Measurements from ENCODE around the gene BRD3OS.
A peak's percentile ranks its signal among the peaks of the same experiment; 100 is the strongest.
"Not testable (repeated sequence)": the region's sequence is repeated elsewhere in the genome, so short reads cannot be mapped to it uniquely, and the experiment has no call there.

The BRD3OS gene, protein sequence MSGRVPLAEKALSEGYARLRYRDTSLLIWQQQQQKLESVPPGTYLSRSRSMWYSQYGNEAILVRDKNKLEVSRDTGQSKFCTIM

DNA sequence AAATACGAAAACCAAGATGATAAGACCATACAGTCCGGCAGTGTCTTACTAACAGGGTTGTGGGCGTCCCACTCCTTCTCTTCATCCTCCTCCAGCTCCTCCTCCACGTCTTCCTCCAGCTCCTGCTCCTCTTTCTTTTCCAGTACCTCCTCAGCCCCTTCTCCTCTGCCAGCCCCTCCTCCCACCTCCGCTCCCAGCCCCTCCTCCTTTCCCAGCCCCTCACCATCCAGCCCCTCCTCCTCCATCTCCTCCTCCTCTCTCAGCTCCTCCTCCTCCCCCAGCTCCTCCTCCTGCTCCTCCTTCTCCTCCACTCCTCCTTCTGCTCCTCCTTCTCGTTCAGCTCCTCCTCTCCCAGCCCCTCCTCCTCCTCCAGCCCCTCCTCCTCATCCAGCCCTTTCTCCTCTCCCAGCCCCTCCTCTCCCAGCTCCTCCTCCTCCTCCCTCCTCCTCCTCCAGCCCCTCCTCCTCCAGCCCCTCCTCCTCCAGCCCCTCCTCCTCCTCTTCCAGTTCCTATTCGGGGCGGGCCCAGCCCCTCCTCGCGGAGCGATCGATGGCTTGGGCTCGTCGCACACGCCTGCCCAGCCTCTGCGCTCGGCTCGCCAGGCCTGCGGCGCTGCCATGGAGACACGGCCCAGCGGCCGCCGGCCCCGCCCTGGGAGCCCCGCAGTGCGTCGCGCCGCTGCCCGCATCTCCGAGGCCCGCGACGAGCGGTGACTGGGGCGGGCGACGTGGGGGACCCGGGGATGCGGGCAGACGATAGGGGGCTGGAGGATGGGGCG is at the start of gene BRD3OS:
Gene BRD3OS (plus strand): TSS at position 654 of the 778 bp plus-strand sequence. CDS start 1,267 bp downstream, outside the sequence.
- DNase-seq: peak; percentile 100

DNA sequence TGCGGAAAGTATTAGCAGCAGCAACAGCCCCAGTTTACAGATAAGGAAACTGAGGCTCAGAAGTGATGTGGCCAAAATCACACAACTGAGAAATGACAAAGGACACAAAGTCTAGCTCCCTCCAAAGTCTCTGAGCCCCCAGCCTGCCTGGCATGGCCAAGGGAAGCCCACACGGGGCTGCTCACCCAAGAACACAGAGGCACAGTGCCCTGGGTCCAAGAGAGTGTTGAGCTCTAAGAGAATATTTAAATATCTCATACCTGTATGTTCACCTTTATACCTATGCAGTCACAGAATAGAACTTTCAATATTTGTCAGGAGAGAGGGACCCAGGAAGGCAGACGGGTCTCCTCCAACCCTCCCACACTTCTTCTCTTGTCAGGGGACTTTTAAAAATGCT is 49.8 kb upstream of the BRD3OS start:
- no peak for DNase-seq

DNA sequence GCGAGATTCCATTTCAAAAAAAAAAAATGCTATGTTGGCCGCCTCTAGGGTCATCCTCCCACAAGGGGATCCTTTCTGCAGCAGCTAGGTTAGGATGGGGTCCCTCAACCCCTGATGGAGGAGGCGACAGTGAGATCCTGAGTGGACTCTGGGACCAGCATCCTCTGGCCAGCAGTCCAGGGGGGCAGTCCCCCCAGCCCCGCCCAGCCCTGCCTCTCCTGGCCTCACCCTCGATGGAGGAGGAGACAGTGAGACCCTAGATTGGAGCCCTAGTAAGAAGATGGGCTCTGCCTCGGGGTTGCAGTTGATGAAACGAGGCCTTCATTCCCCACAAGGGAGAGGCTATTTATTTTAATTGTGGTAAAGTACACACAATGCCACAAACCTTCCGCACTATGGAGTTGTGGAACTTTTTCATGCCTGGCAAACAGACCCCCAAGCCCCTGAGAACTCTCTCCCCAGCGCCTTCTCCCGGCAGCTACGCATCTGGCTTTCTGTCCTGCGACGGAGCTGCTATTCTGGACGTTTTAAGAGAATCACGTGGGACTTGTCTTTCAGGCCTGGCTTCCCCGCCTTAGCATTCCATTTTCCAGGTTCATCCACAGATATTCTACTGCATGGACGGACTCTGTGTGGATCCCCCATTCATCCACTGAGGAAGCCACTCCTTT is 49.0 kb upstream of the BRD3OS start:
- no peak for DNase-seq

DNA sequence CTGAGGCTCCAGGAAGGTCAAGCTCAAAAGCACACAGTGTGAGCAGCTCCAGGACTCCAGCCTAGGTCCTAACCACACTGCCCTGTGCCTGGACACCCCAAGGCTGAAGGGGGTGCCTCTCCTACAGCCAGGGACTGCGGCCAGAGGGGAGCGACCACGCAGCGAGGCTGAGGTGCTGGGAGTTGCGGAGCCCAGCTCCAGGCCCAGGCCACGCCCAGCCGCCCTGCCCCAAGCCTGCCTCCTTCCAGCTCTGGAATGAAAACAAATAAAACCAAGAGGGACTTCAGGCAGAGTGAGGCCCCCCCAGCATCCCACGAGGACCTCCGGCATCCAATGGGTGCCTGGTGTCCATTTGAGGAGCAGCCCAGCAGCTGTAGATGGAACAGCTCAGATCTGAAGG is 48.4 kb upstream of the BRD3OS start:
- no peak for DNase-seq

DNA sequence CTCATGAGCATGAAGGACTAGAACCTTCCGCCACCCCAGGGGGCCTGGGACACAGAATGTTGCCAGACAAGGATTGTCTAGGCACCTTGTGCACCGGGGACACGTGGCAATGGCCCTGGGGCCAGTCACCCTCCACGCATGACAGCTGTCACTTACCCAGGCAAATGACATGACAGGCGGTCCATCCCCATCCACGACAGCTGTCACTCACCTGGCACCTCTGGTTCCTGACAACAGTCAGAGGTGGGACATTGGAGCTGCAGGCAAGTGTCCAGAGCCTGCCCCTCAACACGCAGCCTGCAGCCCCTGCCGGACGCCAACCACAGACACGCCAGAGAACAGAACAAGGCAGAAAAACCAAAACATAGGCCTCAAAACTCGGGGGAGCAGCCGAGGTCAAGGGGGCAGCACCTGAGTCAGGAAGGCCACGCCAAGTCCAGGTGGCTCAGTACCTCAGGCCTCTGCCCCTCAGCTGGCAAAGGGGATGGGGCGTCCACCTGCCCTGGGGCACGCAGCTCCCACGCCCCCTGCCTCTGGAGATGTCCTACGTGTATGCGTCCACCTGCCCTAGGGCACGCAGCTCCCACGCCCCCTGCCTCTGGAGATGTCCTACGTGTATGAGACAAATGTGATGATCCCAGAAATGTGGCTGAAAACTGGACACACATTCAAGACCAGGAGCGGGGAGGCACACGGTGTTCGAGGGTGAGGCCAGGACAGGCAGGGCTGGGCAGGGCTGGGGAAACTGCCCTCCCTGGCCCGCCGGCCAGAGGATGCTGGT is 47.7 kb upstream of the BRD3OS start:
- DNase-seq: no peak

DNA sequence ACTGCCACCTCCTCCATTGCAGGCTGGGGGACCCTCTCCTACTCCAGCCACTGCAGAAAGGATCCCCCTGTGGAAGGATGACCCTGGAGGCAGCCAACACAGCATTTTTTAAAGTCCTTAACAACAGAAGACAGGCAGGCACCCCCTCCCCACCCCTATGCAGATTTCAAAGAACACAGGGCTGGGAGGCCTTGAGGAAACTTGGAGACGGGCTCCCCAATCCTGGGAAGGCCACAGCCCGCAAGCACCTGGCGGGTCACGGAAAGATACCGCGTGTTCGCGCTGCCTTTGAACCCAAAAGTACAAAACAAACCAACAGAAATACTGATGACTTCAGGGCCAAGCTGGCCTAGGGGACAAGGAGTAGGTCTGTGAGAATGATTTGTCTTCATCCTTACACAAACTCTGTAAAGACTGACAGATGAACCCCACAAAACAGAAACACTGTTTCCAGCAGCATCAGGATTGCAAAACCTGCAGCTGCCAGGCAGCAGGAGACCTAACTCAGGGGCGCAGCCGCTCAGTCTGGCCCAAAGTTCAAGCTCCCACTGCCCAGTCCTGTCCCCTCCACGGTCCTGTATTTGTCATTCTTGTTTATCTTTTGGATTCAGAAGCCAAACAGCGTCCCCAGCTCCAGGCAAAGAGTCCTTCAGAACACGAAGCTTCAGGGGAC is 46.9 kb upstream of the BRD3OS start:
- DNase-seq: no peak

DNA sequence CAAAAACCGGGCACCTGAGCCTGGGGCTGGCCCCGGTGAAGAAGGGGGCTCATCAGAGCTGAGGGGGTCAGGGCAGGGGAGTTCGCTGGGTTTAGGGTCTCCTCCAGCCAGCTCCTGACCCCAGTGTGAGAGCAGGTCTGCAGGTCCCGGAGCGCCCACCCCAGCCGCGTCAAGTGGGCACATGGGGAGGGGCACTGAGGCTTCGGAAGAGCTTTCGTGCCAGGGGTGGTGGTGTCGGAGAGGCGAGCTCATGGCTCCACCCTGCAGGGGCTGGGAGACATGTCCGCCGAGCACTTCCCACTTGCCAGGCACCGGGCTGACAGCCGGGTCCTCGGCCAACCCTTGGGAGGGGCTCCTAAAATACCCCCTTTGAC is 46.4 kb upstream of the BRD3OS start:
- no peak for DNase-seq

DNA sequence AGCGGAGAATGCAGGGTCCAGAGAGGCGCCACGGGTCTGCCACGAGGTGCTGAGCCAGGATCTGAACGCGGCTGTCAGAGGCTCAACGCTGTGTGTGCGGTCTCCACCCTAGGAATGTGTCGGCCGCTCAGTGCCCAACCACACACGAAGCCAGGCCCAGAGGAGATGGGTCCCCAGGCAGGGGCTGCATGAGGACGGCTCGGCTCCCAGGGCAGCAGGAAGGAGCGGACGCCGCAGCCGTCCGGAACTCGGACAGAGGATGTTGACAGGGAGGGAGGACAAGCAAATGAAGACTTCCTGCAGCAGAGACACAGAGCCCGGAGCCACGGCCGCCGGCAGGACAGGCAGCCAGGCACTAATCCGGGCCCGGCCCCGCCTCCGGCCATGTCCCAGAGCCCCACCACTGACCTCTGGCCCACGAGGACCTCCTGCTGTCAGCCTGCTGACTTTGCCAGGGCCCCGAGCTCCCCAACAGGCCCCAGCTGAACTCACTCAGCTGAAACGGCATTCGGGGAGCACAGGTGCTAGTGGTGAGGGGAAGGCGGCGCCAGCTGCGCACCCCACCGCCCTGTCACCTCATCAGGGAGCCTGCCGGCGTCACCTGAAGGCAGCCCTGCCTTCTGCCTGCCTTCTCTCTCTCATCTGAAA is 45.9 kb upstream of the BRD3OS start:
- no peak for DNase-seq

DNA sequence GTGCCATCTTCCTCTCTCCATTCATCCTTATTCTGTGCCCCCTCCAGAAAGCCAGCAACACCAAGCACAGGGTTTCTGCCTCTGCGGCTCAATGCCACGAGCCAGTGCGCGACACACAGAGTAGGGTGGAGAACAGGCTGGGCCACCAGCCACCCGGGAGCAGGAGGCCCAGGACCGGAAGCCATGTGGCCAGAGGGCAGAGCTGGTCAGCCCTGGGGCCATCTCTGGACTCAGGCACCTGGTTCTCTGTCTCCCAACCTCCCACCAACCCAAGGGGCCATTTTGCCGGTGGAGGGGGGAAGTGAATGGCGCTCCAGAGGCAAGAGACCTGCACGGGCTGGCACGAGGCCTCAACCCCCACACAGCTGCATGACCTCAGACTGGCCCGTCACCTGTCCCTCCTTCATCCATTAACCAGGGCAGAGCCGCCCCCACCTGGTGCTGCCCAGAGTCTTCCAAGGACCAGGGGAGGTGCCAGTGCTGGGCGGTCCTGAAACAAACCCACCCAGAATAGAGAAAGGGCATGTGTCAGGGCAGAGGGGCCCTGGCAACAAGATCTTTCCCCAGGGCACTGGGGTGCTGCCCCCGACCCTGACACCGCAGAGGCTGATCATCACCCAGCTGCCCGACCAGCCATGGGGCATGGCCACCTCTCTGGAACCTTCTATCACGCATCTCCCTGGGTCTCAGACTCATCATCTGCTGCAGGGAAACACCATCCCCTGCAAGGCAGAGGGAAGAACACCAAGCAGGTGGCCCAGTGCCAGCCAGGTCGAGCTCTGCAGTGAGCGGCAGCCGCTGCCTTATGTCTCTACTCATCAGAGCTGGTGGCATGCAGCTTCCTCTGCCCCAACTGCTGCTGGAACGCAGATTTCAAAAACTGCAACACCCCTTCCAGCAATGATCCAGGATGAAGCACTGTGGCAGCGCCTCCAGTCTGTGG is 45.1 kb upstream of the BRD3OS start:
- DNase-seq: no peak

DNA sequence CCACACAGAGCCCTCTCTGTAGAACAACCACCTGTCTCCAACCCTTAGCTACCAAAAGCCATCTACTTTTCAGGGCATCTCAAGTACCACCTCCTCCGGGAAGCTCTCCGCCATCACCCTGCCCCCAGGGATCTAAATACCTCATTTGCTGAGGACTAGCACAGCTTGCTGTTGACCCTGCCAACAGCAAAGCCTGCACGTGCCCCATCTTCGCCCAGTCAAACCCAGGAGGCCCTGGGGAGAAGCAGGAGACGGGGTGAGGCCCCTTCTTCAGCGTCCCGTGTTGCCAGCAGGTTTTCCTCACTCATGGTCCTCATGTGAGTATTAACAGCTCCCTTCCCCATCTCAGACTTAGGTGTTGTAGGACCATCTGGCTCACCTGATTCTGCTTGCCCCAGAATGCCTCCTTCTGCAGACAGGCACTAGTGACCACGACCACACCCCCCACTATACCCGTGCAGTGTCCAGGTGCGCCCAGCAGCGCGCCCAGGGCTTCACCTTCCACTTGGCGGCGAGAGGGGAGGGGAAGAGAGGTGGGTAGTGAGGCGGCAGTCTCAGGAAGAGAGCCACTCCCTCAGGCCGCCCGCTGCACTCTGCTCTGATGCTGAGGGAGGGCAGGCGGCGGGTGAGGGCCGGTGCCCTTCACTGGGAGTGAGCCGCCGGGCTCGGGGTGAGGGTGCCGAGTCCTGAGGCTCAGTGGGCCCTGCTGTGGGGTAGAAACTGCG is 44.3 kb upstream of the BRD3OS start:
- DNase-seq: no peak

DNA sequence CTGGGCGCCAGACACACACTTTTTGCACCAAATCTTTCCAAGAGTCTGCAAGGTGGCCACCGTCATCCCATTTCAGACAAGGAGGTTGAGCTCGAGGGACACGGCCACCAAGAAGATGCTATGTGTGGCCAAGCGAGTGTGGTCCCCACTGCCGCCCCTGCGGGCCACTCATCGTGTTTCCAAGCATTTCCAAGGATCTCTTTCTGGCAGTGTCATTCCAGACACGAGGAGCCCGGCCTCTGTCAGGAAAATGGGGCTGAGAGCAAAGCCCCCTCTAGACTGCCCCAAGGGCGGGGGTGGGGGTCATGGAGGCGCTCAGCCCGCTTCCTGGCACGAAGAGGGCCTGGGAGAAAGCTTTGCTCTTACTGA is 43.7 kb upstream of the BRD3OS start:
- no peak for DNase-seq

DNA sequence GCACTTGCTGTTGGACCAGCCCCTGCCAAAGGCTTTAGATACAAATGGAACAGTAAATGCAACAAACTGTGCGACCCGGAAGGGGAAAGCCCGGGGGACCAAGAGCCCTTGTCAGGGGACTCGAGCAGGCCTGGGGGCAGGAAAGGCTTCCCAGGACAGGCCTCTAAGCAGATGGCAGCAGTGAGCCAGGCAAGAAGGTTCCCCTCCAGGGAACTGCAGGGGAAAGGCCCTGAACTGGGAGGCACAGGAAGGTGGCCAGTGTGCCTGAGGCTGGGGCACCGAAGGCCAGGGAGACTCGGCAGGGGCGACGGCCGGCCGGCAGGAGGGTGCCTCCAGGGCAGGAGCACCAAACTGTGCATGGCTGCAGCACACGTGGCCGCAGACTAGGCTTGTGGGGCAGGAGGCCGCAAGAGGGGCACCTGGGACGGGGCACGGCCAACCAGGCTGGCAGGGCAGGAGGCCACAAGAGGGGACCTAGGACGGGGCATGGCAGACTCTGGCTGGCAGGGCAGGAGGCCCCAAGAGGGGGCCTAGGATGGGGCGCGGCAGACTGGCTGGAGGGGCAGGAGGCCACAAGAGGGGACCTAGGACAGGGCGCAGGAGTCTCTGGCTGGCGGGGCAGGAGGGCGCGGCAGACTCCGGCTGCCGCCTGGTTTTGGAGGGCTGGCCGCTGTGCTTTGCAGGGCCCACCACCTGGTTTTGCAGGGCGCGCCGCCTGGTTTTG is 43.2 kb upstream of the BRD3OS start:
- DNase-seq: no peak

DNA sequence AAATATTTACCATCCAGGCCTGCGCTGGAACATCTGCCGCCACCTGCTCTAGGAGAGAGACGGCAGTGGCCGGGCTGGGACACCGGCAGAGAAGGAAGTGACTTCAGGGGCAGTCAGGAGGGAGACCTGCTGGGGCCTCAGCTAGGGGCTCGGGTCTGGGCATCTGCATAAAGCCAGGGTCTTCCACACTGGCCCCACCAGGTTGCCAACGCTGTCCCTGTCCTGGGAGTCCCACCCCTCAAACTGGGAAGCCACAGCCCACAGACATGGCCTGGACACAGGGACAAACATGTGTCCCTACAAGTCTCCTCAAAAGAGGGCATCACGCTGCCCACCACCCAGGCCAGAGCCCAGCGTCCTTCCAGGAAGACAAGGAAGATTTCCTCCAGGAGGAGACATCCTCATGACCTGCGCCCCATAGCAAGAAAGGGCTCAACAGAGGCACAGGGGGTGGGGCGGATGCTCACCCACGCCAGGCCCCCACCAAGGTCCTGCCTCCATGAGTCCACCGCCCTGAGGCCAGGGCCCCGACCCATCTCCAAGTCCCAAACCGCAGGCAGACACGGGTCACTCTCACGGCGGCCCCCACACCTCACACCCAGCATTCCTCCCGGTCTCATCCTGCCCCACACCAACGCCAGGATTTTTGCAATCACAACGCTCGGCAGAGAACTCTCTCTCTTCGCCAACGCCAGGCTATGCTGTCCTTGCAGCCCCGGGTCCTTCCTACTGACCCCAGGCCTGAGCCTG is 42.1 kb upstream of the BRD3OS start:
- no peak for DNase-seq

DNA sequence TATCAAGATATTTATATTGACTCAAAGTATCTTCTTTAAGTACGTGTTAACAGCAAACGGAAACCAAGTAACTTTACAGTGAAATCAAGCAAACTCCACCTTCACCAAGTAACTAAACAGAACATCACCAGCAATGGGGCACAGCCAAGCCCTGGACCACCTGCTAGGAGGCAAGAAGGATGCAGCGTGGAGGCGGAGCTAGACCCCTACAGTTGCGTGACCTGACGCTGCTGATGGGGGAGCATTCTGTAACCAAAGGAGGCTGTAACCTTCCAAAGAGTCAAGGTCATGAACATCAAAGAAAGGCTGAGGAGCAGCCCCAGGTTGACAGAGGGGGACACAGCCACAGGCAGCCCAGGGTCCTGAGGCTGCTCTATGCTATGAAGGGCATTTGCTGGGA is 39.2 kb upstream of the BRD3OS start:
- no peak for DNase-seq

DNA sequence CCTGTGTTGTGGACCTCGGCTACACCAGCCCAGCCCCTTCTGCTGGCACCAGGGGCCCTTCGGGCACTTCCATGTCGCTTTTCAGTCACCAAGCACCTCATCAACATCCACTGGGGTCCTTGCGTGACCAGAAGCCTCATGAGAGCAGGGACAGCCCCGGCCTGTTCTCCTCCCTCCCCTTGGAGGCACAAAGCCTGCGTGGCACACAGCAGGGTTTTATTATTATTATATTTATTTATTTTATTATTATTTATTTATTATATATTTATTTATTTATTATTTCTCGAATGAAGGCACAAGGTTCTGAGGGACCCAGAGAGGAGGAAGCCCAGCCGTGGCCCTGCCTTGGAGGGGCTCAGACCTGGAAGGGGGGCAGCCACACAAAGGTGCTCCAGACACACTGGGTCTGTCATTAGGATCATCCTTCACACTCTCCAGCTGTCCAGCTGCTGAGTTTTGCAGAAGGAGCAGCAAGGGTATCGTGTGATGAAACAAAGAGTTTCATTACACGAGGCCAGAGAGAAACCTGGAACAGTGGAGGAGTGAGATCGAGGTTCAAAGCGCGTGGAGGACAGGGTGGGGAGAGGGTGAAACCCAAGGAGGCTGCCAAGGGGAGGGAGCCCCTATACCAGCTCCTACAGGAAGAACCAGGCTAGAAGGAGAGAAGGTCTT is 38.4 kb upstream of the BRD3OS start:
- no peak for DNase-seq

DNA sequence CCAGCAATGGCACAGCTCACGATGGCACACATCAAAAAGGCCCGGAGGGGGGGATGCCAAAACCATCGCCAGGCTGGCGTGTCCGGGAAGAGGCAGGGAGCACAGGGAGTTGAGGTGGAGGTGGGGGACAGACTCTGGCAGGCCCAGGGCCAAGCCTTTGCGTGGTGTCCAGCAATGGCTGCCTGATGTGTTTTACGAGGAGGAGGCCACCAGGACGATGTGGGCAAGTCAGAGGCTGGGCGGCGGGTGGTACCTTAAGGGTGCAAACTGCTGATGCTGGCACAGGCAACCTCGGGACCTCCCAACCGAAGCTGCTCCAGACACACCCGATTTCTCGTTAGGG is 37.9 kb upstream of the BRD3OS start:
- DNase-seq: no peak

DNA sequence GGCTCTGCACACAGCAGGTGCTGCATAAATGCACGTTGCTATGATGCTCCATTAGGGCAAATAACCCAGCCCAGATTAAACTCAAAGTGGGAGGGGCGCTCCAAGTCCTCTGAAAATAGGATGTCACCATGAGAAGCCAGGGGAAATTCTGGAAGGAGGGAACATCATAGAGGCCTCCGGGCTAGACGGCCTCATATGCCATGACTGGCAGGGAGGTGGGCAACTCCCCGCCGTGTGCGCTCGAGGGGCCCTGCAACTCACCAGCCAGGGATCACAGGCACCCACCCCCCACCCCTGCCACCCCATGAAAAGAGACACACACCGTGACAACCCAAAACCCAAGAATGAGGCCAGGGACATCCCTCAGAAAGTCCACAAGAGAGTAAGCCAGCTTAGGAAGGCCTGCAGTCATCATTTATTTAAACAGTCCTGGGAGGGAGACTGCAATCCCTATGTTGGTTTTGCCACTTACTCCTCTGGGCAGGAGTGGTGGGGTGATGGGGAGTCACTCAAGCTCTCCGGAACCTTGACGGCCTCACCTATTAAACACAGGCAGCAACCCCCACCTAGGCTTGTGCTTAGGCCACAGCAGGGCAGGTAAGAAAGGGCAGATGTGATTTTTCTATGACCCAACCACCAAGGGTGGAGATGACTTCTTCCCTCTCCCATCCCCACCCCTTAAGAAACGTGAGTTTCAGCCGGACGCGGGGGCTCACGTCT is 37.2 kb upstream of the BRD3OS start:
- DNase-seq: no peak

DNA sequence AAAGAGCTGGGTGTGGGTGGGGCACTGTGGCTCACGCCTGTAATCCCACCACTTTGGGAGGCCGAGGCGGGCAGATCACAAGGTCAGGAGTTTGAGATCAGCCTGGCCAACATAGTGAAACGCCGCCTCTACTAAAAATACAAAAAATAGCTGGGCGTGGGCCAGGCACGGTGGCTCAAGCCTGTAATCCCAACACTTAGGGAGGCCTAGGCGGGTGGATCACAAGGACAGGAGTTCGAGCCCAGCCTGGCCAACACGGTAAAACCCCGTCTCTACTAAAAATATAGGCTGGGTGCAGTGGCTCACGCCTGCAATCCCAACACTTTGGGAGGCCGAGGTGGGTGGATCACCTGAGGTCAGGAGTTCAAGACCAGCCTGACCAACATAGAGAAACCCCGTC is 36.5 kb upstream of the BRD3OS start:
- not testable (repeated sequence) for DNase-seq
